GM19328 (cell line): ENCODE measurements around the gene FAM83B.
"Not testable (repeated sequence)": the region's sequence is repeated elsewhere in the genome, so short reads cannot be mapped to it uniquely, and the experiment has no call there.

Experiments used
- ATAC-seq: cut with Tn5 transposase; IDR thresholded peaks from one replicate; pipeline ENCODE4 v1.9.1; 2021; ENCODE audit warnings: mild to moderate bottlenecking, moderate library complexity; ENCODE audit not compliant: unreplicated experiment

FAM83B gene

DNA sequence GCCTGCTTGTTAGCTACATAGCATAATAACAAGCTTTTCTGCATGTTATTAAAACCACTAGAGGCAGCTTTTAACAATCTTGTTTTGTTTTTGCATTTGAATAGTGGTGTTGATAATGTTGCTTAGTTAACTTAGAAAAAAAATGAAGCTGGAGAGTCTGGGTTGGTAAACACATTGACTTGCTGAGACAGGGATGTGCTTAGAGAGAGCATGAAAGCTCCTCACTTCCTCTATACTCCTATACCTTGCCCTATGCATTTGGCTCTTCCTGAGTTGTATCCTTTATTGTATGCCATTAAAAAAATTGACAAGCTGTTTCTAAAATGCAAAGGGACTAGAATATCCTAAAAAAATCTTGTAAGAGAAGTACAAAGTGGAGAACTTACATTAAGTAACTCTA is 13.6 kb downstream of the FAM83B start:
- ATAC-seq: no peak

DNA sequence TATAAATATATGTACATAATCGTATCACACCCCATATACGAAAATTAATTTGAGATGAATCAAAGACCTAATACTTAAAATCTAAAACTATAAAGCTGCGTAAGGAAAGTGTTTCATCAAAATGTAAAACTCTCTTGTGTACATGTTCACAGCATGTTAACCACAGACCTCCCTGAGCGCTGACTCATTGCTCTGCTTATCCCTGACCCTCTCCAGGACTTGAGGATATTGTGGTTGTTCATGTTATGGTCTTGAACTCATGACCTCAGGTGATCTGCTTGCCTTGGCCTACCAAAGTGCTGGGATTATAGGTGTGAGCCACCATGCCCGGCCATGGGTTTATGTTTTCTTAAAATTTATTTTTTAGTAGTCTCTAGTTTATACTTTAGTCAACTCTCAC is 14.2 kb downstream of the FAM83B start:
- no peak for ATAC-seq

DNA sequence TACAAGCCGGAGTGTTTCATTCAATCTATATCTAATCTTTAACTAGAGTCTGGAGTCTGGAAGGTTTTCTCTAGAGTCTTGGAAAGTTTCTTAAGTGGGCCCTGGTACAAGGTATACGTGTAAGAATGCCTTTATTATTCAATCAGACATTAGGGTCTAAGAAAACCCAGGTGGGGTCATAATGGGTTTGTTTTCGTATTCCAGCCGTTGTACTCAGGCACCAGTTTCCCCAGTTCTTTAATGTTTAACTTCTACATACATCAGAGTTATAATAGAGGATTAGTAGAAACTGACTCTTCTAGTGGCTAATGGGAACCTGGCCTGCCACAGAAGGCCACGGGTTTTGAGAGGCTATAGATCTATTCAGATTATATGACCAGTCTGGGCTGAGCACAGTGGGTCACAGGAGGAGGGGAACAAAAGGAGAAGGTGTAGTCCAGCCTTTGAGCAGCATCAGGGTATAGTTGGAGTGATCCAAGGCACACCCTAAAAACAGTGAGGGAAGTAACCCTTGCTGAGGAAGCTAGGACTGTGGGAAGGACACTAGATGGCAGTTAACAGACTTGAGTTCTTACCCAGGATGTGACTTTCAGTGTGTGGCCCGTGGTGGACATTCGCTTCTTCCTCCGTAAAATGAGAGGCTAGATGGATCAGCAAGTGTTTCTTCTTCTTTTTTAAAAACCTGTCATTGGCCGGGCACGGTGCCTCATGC is 15.5 kb downstream of the FAM83B start:
- no peak for ATAC-seq

DNA sequence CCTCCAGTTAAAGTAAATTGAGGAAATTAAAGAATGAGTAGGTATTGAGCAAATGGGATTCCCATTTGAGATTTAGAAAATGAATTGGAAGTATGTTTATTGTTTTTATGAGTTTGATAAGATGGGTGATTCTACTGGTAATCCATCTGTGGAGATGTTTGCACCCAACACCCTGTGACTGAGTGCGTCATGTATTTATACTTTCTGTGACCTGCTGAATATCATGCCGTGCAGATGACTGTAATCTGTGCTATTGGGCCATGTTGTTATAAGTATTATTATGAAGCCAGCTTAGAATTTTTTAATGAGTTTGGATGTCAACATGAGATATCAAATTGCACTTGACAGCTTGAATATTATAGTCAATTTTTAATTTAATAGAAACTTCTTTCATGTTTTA is 17.7 kb downstream of the FAM83B start:
- no peak for ATAC-seq

DNA sequence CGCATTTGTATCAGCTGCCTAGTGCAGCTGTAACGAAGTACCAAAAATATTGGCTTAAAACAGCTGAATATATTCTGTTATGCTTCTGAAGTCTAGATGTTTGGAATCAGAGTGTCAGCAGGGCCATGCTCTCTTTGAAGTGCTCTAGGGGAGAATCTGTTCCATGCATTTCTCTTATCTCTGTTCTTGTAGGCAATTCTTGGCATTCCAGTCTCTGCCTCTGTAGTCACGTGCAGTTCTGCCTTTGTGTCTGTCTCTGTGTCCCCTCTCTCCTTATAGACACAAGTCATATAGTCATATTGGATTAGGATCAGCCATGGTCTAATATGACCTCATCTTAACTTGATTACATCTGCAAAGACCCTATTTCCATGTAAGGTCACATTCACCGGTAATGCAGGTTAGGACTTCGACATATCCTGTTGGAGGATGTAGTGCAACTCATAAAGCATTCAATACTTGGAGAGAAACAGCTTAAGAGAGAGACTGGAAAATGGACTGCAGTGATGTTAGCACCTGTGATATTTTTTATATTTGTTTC is 18.6 kb downstream of the FAM83B start:
- ATAC-seq: no peak

DNA sequence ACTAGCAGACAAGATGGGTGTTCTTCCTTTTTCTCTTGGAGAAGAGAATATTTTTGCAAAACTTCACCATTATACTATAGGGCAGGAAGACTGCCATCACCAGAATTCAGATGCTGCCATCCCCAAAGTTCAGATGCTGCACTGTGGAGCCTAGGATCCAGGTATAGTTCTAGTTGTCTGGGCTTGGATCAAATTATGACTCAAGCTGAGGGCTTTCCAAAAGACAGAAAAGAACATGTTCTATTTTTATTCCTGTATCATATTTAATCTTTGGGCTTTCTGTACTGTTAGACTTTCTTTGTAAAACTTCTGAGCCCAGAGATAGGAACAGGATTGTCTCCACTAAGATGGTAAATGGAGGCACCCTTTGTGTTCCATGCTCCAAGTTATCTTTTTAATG is 22.0 kb downstream of the FAM83B start:
- no peak for ATAC-seq

DNA sequence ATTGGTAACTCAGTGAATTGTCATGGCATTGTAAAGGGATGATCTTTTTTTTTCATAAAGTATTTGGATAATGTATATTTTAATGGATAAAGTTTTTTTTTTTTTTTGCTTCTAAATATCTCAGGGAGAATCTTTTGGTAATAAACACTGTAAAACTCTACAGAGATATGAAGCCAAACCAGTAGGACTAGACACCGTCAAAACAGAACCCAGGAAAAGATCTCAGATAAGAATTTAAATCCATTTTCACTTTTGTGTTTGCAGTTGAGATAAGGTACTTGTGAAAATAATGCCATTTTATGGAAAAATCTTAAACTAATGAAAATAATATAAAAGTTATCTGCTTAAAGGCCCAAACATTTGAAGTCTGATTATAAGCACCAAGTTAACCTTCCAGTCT is 27.0 kb downstream of the FAM83B start:
- no peak for ATAC-seq

DNA sequence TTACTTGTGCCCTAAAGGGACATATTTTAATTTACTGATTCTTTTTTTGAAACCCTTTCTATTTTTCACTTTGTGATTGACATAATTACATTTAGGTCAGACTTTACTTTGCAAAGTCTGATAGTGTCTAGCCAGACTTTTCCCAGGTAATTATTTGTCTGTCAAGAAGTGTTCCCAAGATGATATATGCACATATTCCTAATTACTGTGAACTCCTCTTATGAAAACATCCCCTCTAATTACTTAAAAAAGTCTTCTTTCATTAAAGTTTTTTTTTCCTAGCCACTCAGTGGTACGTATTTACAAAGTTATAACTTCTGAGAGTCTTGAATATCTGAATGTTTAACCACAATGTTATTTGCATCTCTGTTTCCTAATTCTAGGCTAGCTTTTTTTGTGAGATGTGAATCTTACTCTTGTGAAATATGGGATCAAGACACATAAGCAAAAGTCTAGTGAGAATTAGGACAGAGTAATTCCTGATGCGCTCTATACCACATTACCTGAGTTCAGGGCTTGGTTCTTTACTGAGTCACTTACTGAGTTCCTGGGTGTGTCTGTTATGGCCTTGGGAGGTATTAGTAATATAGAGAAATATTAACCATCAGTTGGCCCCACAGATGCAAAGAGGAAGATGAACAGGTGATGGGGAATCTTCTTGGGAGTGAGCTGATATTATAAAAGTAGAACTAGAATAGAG is 27.9 kb downstream of the FAM83B start:
- ATAC-seq: no peak

DNA sequence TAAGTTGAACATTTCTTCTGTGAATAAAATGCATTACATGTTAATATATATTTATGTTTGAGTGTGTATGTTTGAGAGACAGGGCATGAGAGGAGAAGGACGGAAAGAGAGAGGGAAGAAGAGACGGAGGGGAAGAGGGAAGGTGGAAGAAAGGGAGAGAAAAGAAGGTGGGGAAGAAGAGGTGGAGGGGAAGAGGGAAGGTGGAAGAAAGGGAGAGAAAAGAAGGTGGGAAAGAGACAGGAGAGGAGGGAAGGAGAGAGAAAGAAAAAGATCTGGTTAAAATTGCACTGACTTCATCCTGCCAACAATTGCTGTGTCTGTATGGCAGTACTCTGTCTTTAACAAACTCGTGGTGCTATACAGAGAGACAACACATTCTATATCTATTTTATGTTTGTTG is 29.0 kb downstream of the FAM83B start:
- no peak for ATAC-seq

DNA sequence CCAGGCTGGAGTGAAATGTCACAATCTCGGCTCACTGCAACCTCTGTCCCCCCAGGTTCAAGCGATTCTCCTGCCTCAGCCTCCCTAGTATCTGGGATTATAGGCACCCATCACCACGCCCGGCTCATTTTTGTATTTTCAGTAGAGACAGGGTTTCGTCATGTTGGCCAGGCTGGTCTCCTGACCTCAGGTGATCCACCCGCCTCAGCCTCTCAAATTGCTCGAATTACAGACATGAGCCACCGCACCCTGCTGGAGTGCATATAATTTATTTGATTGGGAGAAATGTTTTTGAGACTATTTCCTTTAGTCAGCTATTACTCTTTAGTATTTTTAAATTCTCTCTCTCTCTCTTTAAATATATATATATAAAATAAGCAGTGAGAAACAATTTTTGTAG is 29.8 kb downstream of the FAM83B start:
- no peak for ATAC-seq

DNA sequence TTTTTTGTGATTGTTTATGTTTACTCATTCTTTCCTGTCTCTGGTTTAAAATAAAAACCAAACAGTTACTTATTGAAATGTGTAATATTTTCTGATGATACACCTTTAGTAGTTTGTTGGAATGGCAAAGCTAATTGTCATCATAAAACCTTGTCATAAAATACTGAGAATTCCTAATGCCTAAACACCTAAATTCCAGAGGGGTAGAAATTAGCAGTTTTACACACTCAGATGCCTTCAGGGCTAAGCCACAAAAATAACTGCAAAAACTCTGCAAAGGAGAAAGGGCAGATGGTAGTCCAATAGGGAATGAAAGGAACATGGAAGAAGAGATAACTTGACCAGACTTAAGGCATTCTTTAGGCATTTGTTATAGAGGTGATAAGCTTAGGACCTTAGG is 30.3 kb downstream of the FAM83B start:
- no peak for ATAC-seq

DNA sequence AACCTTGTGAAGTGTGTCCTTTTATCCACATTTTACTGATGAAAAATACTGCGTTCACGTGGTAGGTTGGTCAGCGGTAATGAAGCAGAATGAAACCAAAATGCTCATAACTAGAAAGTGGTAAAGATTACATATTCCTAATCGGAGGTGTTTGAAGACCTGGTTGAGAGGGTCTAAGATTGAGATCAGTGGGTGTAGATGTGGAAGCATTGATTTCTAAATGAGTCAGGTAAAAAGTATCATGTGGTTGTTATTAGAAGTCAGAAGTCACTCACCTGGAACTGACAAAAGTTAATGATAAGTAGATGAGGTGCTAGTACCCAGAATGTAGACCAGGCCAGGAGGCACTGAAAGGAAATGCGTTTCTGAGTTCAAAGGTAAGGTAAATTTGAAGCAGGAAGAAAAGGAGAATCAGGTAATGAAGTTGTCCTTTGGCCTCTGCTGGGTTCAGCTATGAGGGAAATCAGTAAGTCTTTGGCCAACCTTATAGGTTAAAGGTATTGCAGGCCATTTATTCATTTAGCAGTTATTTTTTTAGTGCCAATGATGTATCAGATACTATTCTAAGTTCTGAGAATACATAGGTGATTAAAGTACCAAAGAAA is 31.2 kb downstream of the FAM83B start:
- no peak for ATAC-seq

DNA sequence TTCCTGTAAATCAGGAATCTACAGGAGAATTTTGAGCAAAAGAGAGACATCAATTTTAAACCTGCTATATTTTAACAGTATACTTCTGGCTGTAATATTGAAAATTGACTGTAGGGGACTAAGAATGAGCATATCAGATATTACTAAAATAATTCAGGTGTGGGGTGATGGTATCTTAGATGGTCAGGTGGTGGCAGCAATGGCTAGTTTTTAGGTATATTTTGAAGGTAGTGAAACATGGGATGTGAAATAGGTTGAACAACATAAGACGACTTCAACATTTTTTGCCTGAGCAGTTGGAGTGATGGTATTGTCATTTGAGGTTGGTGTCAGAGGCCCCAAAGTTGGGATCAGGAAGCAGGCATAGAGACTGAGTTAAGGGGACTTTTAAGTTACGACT is 32.1 kb downstream of the FAM83B start:
- ATAC-seq: no peak

DNA sequence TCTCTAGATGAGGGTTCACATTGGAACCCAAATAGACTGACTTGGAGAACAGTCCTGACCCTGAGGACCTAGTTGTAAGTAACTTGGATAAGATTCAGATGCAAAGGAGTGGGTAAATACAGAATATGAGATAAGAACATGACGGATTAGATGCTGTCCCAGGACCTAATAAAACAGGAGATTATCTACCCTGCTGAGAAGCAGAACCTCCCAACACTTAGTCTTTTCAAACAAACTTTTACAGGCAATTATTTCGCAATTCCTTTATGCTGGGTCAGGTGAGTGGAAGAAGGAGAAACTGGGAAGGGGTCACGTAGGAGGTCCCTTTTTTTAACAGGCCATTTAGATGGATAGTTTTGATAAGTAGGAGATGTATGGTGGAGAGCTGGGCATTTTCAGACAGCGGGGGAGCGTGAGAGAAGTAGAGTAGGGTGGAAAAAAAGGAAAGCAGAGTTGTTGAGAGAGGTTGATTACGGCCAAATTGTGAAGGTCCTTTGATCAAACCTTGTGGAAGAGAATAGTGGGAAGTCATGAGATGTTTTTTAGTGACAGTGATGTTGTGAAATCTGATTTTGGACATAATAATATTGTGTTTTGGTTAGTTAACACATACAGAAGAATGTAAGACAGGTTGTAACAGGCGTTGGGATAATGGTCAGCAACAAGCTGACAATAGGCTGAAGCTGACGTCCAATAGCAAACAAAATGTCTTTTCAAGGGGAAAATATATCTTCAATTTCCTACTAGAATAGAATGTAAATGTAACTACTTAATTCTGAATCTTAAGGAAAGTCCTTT is 32.8 kb downstream of the FAM83B start:
- ATAC-seq: no peak

DNA sequence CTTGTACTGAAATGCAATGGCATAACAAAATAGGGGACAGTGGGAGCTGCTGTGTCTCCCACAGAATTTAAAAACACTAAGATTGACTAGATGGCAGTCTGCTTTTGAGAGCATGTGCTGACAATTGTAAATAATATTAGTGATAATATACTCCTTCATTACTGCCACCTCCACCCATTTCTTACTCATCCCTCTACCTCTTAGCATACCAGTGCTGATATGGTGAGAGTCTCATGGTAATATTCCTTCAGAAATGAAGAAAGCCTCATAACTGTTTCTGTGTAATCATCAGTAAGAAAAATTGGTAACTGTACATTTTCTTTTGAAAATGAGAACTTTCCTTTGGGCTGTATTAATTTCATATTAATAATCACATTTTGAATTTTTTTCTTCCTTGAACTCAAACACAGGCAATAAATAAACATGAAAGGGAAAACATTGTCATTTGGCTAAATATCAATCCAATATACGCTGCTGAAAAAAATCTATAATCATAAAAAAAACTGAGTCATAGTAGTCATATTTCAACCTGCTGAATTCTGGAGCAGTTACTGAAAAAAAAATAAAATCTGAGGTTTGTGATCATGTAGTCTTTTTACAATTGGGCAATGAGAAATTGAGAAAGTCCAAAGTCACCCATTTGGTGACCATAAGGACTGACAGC is 34.6 kb downstream of the FAM83B start:
- ATAC-seq: no peak

DNA sequence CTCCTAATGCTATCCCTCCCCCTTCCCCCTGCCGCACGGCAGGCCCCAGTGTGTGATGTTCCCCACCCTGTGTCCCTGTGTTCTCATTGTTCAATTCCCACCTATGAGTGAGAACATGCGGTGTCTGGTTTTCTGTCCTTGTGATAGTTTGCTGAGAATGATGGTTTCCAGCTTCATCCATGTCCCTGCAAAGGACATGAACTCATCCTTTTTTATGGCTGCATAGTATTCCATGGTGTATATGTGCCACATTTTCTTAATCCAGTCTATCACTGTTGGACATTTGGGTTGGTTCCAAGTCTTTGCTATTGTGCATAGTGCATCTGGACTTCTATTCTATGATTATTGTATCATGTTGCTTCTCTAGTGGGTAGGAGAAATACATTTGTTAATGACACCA is 35.3 kb downstream of the FAM83B start:
- not testable (repeated sequence) for ATAC-seq

DNA sequence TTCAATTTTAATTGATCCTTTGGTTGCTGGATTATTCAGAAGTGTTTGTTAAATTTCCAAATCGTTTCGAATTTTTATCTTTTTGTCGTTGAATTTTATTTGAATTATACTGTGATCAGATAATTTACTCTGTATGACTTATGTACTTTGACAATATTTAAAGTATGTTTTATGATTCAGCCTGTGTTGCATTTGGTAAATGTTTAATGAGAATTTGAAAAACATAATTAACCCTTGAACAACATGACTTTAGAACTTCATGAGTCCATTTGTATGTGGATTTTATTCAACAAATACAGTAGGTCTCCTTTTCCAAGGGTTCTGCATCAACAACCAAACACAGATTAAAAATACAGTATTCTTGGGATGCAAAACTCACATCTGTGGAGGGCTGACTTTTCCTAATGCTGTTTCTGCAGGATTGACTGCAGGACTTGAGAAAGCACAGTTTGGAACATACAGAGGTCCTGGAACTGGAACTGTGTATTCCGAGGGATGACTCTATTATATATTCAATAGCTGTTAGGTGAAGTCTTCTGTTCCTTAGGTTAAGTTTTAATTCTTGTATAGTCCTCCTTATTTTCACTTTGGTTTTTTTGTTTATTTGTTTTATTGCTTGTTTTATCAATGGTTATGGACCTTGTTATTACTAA is 40.5 kb downstream of the FAM83B start:
- no peak for ATAC-seq

DNA sequence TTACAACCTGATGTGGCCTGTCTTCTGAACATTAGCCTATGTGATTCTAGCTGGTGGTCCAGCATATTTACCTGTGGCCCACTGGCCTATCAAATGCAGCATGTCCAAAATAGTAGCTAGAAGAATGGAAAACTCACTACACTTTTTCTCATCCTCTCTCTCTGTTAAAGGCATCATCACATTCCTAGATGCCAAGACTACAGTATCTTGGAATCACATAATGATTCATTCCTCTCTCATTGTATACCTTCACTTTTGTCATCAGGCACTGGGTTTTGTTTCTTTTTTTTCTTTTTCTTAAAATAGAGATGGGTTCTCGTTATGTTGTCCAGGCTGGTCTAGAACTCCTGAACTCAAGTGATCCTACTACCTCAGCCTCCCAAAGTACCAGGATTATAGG is 45.0 kb downstream of the FAM83B start:
- no peak for ATAC-seq

DNA sequence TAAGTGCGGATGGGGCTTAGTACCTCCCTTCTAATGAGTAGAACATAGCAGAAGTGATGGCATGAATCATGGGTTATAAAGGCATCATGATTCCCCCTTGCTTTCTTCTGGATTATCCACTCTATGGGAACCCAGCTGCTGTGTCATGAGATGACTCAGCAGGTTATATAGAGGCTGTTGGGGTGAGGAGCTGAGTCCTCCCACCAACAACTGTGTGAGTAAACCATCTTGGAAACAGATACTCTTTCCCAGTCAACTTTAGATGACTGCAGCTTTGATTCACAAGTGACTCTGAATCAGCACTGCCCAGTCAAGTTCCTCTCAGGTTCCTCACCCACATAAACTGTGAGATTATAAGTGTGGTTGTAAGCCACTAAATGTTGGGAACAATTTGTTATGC is 46.3 kb downstream of the FAM83B start:
- no peak for ATAC-seq

DNA sequence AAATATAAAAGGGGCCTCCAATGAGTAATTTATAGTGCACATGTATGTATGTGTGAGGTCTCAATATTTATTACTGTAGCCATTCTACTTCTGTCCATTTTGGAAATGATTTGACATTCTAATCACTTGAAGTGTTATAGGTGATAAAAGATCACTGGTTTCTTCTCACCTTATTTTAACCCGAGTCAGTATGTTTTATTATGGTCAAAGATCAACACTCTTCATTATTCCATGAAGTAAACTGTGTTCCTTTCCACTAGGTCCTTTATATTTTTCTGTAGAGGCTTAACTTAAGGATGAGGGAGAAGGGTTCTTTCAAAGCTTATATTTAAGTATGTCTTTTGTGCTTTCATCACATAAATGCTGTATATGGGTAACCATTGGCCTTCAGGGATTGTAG is 47.2 kb downstream of the FAM83B start:
- no peak for ATAC-seq
